Ascending aorta (tissue), 2 donors: ENCODE results near the gene TREML4. TPM values are rescaled to one million over a fixed set of nuclear protein-coding genes. Genes with fewer than 3 reads are reported as not detected.

Experiments
- DNase-seq, 2 donors: peaks; one replicate each; pipeline ENCODE4 v3.0.0-alpha.2; 2019; ENCODE audit warnings: low spot score in 2 of 2
- H3K27ac ChIP-seq, 2 donors: fragments of 200-600 bp; sonication (generic); one replicate each; pipeline ENCODE4 v1.5.1; 2016 to 2017; ENCODE audit warnings: mild to moderate bottlenecking in 1 of 2
- H3K27me3 ChIP-seq: fragments of 200-600 bp; sonication (generic); one replicate; pipeline ENCODE4 v1.5.1; 2017
- H3K36me3 ChIP-seq, 2 donors: fragments of 200-600 bp; sonication (generic); one replicate each; pipeline ENCODE4 v1.5.1; 2016
- H3K4me1 ChIP-seq, 2 donors: fragments of 200-600 bp; sonication (generic); one replicate each; pipeline ENCODE4 v1.5.1; 2016 to 2017; ENCODE audit warnings: mild to moderate bottlenecking in 1 of 2
- H3K4me3 ChIP-seq, 2 donors: fragments of 200-600 bp; sonication (generic); one replicate each; pipeline ENCODE4 v1.5.1; 2016 to 2017; ENCODE audit warnings: mild to moderate bottlenecking in 1 of 2
- H3K9me3 ChIP-seq, 2 donors: fragments of 200-600 bp; sonication (generic); one replicate each; pipeline ENCODE4 v1.5.1; 2016
- CTCF ChIP-seq, 3 experiments: fragments of 200-600 bp in 2 of 3; fragments of 450-650 bp in 1 of 3; sonication (generic) in 2 of 3; IDR thresholded peaks; one replicate each; pipeline ENCODE4 v1.5.1; 2016 to 2019; ENCODE audit warnings: antibody characterized with exemption in 3 of 3, mild to moderate bottlenecking in 1 of 3, moderate library complexity in 1 of 3
- intact Hi-C: fragments of 100-400 bp; cut with DNase I; formaldehyde crosslinking; loops from one replicate; pipeline ENCODE4 v1.15.1; 2023
- total RNA-seq: library from RNA; depleted of rRNA; stranded (reverse); fragments of >200 nt; gene quantifications from one replicate; pipeline ENCODE4 v1.1.0, GENCODE V29; 2016

Gene TREML4
- total RNA-seq, 1 donor from 2014 or later, result not detected

- no peak for TF ChIP-seq CTCF (IDR thresholded peaks at IDR 0.05)
- intact Hi-C loops, result no loop called here
- peaks cover 4 to 14% of the 10 kb centered on the region in 2 donors for H3K9me3 ChIP-seq
- no peaks in the 10 kb centered on the region for H3K4me1 ChIP-seq
- H3K36me3 ChIP-seq, result no peaks in the 10 kb centered on the region
- H3K4me3 ChIP-seq, result no peak overlapping the region
- H3K27me3 ChIP-seq, result no peaks in the 10 kb centered on the region
- no peak for DNase-seq
- no peak overlapping the region for H3K27ac ChIP-seq
These were observed 29.4 kb downstream of the TREML4 start for GRCh38 chr6:41257369-41258195.

GRCh38 chr6:41258196-41258493 is 30.0 kb downstream of the TREML4 start:
- no peak for DNase-seq
- peaks cover 4 to 20% of the 10 kb centered on the region in 2 donors for H3K9me3 ChIP-seq
- no peak overlapping the region for H3K27ac ChIP-seq
- H3K4me1 ChIP-seq, result no peaks in the 10 kb centered on the region
- H3K4me3 ChIP-seq, result no peak overlapping the region
- no peaks in the 10 kb centered on the region for H3K36me3 ChIP-seq
- intact Hi-C loops, result no loop called here
- TF ChIP-seq CTCF (IDR thresholded peaks at IDR 0.05), result no peak
- no peaks in the 10 kb centered on the region for H3K27me3 ChIP-seq

- Histone ChIP-seq H3K36me3 (no peaks in the 10 kb centered on the region), H3K27me3 (no peaks in the 10 kb centered on the region), H3K27ac (no peak overlapping the region), H3K4me1 (no peaks in the 10 kb centered on the region), H3K9me3 (peaks cover 4 to 27% of the 10 kb centered on the region in 2 donors), H3K4me3 (no peak overlapping the region)
- intact Hi-C loops, result no loop called here
- no peak for DNase-seq
- no peak for TF ChIP-seq CTCF (IDR thresholded peaks at IDR 0.05)
These were observed 34.3 kb downstream of the TREML4 start for GRCh38 chr6:41262401-41262800.

- H3K9me3 ChIP-seq, result peaks cover 4 to 27% of the 10 kb centered on the region in 2 donors
- no peaks in the 10 kb centered on the region for H3K27me3 ChIP-seq
- DNase-seq, result no peak
- H3K36me3 ChIP-seq, result no peaks in the 10 kb centered on the region
- intact Hi-C loops, result no loop called here
- no peak overlapping the region for H3K27ac ChIP-seq
- no peaks in the 10 kb centered on the region for H3K4me1 ChIP-seq
- no peak for TF ChIP-seq CTCF (IDR thresholded peaks at IDR 0.05)
- no peak overlapping the region for H3K4me3 ChIP-seq
These were observed 35.1 kb downstream of the TREML4 start for GRCh38 chr6:41263267-41263666.

- Histone ChIP-seq H3K4me1 (no peaks in the 10 kb centered on the region), H3K9me3 (peaks cover 2 to 18% of the 10 kb centered on the region in 2 donors), H3K27me3 (no peaks in the 10 kb centered on the region), H3K4me3 (no peak overlapping the region), H3K36me3 (no peaks in the 10 kb centered on the region), H3K27ac (no peak overlapping the region)
- intact Hi-C loops, result no loop called here
- no peak for TF ChIP-seq CTCF (IDR thresholded peaks at IDR 0.05)
- no peak for DNase-seq
These were observed 38.4 kb downstream of the TREML4 start for GRCh38 chr6:41266541-41266940.
